HEK293 (cell line): ENCODE measurements around the gene GREB1L.

ENCODE experiments used
- CTCF ChIA-PET: fragments of 350-600 bp; formaldehyde crosslinking; extraction: SDS; loops from one replicate; lab custom pipeline; 2021; ENCODE audit warnings: antibody characterized with exemption; lab: Yijun Ruan, JAX
- POLR2A ChIA-PET: fragments of 300-600 bp; formaldehyde crosslinking; extraction: SDS; loops from one replicate; lab custom pipeline; 2020; ENCODE audit warnings: antibody characterized with exemption, inconsistent platforms; lab: Yijun Ruan, JAX
- H3K27ac ChIP-seq: fragments of 200-500 bp; sonication (Bioruptor generic); 2 replicates; pipeline ENCODE4 v1.5.1; 2014; ENCODE audit warnings: low read depth, low read length, control low read depth, inconsistent platforms; ENCODE audit errors: extremely low read depth
- H3K36me3 ChIP-seq, 2 experiments: fragments of 200-500 bp in 1 of 2; sonication (Bioruptor generic) in 1 of 2; 1 replicate in 1 of 2; 2 replicates in 1 of 2; pipeline ENCODE4 v1.5.1; 2014 to 2017; ENCODE audit warnings: inconsistent platforms in 2 of 2, low read length in 2 of 2; ENCODE audit not compliant: control insufficient read depth in 2 of 2, insufficient read depth in 1 of 2
- H3K4me1 ChIP-seq: fragments of 200-500 bp; sonication (Bioruptor generic); 2 replicates; pipeline ENCODE4 v1.5.1; 2014; ENCODE audit warnings: mild to moderate bottlenecking, low read length, inconsistent platforms; ENCODE audit not compliant: control insufficient read depth, insufficient read depth
- H3K4me3 ChIP-seq: 2 replicates; pipeline ENCODE4 v1.5.1; 2011; ENCODE audit warnings: low read depth, mild to moderate bottlenecking, control low read depth, low read length, moderate library complexity
- H3K9me3 ChIP-seq: fragments of 200-500 bp; sonication (Bioruptor generic); 2 replicates; pipeline ENCODE4 v1.5.1; 2014; ENCODE audit warnings: low read depth, low read length, inconsistent platforms; ENCODE audit not compliant: control insufficient read depth, insufficient read depth
- CTCF ChIP-seq: fragments of 450-650 bp; formaldehyde crosslinking; IDR thresholded peaks from 2 replicates; pipeline ENCODE4 v1.5.1; 2016; ENCODE audit warnings: missing biosample characterization, missing genetic modification characterization
- GLIS1 ChIP-seq: fragments of 450-650 bp; formaldehyde crosslinking; IDR thresholded peaks from 2 replicates; pipeline ENCODE4 v1.5.1; 2016; ENCODE audit warnings: missing biosample characterization, missing genetic modification characterization
- IKZF3 ChIP-seq: fragments of 450-650 bp; IDR thresholded peaks from 2 replicates; pipeline ENCODE4 v1.5.0; 2018; ENCODE audit warnings: missing biosample characterization, mild to moderate bottlenecking, missing genetic modification characterization, moderate library complexity
- KLF8 ChIP-seq: fragments of 450-650 bp; formaldehyde crosslinking; IDR thresholded peaks from 2 replicates; pipeline ENCODE4 v1.5.1; 2016; ENCODE audit warnings: missing biosample characterization, missing genetic modification characterization
- TCF7L2 ChIP-seq: IDR thresholded peaks from 2 replicates; pipeline ENCODE4 v1.6.1; 2011; ENCODE audit warnings: low read depth, mild to moderate bottlenecking, inconsistent platforms, low read length, moderate library complexity, borderline replicate concordance
- ZBTB17 ChIP-seq: fragments of 450-650 bp; formaldehyde crosslinking; IDR thresholded peaks from 2 replicates; pipeline ENCODE4 v1.5.1; 2016; ENCODE audit warnings: missing biosample characterization, missing genetic modification characterization
- ZBTB20 ChIP-seq: fragments of 450-650 bp; formaldehyde crosslinking; IDR thresholded peaks from 2 replicates; pipeline ENCODE4 v1.5.1; 2016; ENCODE audit warnings: missing biosample characterization, missing genetic modification characterization
- ZBTB21 ChIP-seq: fragments of 450-650 bp; formaldehyde crosslinking; IDR thresholded peaks from 2 replicates; pipeline ENCODE4 v1.5.1; 2017; ENCODE audit warnings: missing biosample characterization, missing genetic modification characterization
- ZEB2 ChIP-seq: fragments of 450-650 bp; formaldehyde crosslinking; IDR thresholded peaks from 2 replicates; pipeline ENCODE4 v1.5.1; 2016; ENCODE audit warnings: missing biosample characterization, missing genetic modification characterization
- ZFP37 ChIP-seq: fragments of 450-650 bp; formaldehyde crosslinking; IDR thresholded peaks from 2 replicates; pipeline ENCODE4 v1.5.1; 2016; ENCODE audit warnings: missing biosample characterization, missing genetic modification characterization
- ZNF10 ChIP-seq: fragments of 450-650 bp; formaldehyde crosslinking; IDR thresholded peaks from 2 replicates; pipeline ENCODE4 v1.5.1; 2017; ENCODE audit warnings: missing biosample characterization, missing genetic modification characterization
- ZNF121 ChIP-seq: fragments of 450-650 bp; formaldehyde crosslinking; IDR thresholded peaks from 2 replicates; pipeline ENCODE4 v1.5.1; 2016; ENCODE audit warnings: missing biosample characterization, missing genetic modification characterization
- ZNF140 ChIP-seq: fragments of 450-650 bp; formaldehyde crosslinking; IDR thresholded peaks from 2 replicates; pipeline ENCODE4 v1.5.1; 2016; ENCODE audit warnings: missing biosample characterization, missing genetic modification characterization
- ZNF19 ChIP-seq: fragments of 450-650 bp; formaldehyde crosslinking; IDR thresholded peaks from 2 replicates; pipeline ENCODE4; 2016; ENCODE audit warnings: missing biosample characterization, missing genetic modification characterization, low read depth
- ZNF202 ChIP-seq: fragments of 450-650 bp; formaldehyde crosslinking; IDR thresholded peaks from 2 replicates; pipeline ENCODE4 v1.5.1; 2016; ENCODE audit warnings: missing biosample characterization, missing genetic modification characterization, borderline replicate concordance
- ZNF23 ChIP-seq: fragments of 450-650 bp; formaldehyde crosslinking; IDR thresholded peaks from 2 replicates; pipeline ENCODE4 v1.5.1; 2016; ENCODE audit warnings: missing biosample characterization, missing genetic modification characterization, borderline replicate concordance
- ZNF302 ChIP-seq: fragments of 450-650 bp; formaldehyde crosslinking; IDR thresholded peaks from 2 replicates; pipeline ENCODE4 v1.5.1; 2016; ENCODE audit warnings: missing biosample characterization, missing genetic modification characterization, low read depth
- ZNF449 ChIP-seq: fragments of 450-650 bp; formaldehyde crosslinking; IDR thresholded peaks from 2 replicates; pipeline ENCODE4 v1.5.1; 2017; ENCODE audit warnings: missing biosample characterization, mild to moderate bottlenecking, missing genetic modification characterization, moderate library complexity
- ZNF501 ChIP-seq: fragments of 450-650 bp; formaldehyde crosslinking; IDR thresholded peaks from 2 replicates; pipeline ENCODE4 v1.5.1; 2016; ENCODE audit warnings: missing biosample characterization, missing genetic modification characterization
- ZNF548 ChIP-seq: fragments of 450-650 bp; formaldehyde crosslinking; IDR thresholded peaks from 2 replicates; pipeline ENCODE4 v1.5.1; 2016; ENCODE audit warnings: missing biosample characterization, missing genetic modification characterization
- ZSCAN16 ChIP-seq: fragments of 450-650 bp; formaldehyde crosslinking; IDR thresholded peaks from 2 replicates; pipeline ENCODE4 v1.5.1; 2016; ENCODE audit warnings: missing biosample characterization, missing genetic modification characterization
- TF ChIP-seq, protein P1 (sequence below): fragments of 450-650 bp; formaldehyde crosslinking; IDR thresholded peaks from 2 replicates; pipeline ENCODE4 v1.5.1; 2016; ENCODE audit warnings: missing biosample characterization, missing genetic modification characterization
- TF ChIP-seq, protein P2 (sequence below): fragments of 450-650 bp; formaldehyde crosslinking; IDR thresholded peaks from 2 replicates; pipeline ENCODE4 v1.5.1; 2017; ENCODE audit warnings: missing biosample characterization, missing genetic modification characterization

GREB1L gene

GRCh38 chr18:21305621-21306020 lies 63.6 kb downstream of the GREB1L start:
- H3K4me3 ChIP-seq: no peak overlapping the region
- ChIA-PET POLR2A (no interaction called here), CTCF (interaction anchor here (0.6 kb wide), 1 partner anchor 159 kb away, joined by 3 read pairs; no protein-coding TSS in a partner anchor)
- H3K9me3 ChIP-seq: no peaks in the 10 kb centered on the region
- no peak for TF ChIP-seq ZNF548
- TF ChIP-seq ZNF449: no peak
- TF ChIP-seq ZNF19 (tag by site-specific recombination): no peak
- no peak for TF ChIP-seq ZNF501 (tag by site-specific recombination)
- no peak for TF ChIP-seq ZNF121 (tag by site-specific recombination)
- no peak for TF ChIP-seq ZNF202 (tag by site-specific recombination)
- TF ChIP-seq ZNF302: no peak
- TF ChIP-seq ZFP37: no peak
- TF ChIP-seq ZBTB20 (tag by site-specific recombination): no peak
- no peak for TF ChIP-seq ZBTB17
- TF ChIP-seq KLF8: no peak
- TF ChIP-seq ZNF10 (tag by site-specific recombination): no peak
- TF ChIP-seq TCF7L2: no peak
- TF ChIP-seq, protein P1, sequence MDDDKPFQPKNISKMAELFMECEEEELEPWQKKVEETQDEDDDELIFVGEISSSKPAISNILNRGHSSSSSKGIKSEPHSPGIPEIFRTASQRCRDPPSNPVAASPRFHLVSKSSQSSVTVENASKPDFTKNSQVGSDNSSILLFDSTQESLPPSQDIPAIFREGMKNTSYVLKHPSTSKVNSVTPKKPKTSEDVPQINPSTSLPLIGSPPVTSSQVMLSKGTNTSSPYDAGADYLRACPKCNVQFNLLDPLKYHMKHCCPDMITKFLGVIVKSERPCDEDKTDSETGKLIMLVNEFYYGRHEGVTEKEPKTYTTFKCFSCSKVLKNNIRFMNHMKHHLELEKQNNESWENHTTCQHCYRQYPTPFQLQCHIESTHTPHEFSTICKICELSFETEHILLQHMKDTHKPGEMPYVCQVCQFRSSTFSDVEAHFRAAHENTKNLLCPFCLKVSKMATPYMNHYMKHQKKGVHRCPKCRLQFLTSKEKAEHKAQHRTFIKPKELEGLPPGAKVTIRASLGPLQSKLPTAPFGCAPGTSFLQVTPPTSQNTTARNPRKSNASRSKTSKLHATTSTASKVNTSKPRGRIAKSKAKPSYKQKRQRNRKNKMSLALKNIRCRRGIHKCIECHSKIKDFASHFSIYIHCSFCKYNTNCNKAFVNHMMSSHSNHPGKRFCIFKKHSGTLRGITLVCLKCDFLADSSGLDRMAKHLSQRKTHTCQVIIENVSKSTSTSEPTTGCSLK (tag by site-specific recombination): no peak
- no peak for TF ChIP-seq GLIS1 (tag by site-specific recombination)
- TF ChIP-seq ZNF140 (tag by site-specific recombination): no peak
- TF ChIP-seq ZEB2 (tag by site-specific recombination): no peak
- H3K4me1 ChIP-seq: peaks cover 14% of the 10 kb centered on the region
- H3K27ac ChIP-seq: no peak overlapping the region
- no peaks in the 10 kb centered on the region for H3K36me3 ChIP-seq

- CTCF ChIA-PET: interaction anchor here (0.6 kb wide), 1 partner anchor 158 kb away, joined by 3 read pairs; no protein-coding TSS in a partner anchor
Measured at GRCh38 chr18:21306368-21306767, 64.3 kb downstream of the GREB1L start.

More at GRCh38 chr18:21306368-21306767, 64.3 kb downstream of the GREB1L start:
- POLR2A ChIA-PET: no interaction called here
- peaks cover 13% of the 10 kb centered on the region for H3K4me1 ChIP-seq
- no peaks in the 10 kb centered on the region for H3K9me3 ChIP-seq
- no peak overlapping the region for H3K4me3 ChIP-seq
- no peaks in the 10 kb centered on the region for H3K36me3 ChIP-seq
- TF ChIP-seq, protein P2, sequence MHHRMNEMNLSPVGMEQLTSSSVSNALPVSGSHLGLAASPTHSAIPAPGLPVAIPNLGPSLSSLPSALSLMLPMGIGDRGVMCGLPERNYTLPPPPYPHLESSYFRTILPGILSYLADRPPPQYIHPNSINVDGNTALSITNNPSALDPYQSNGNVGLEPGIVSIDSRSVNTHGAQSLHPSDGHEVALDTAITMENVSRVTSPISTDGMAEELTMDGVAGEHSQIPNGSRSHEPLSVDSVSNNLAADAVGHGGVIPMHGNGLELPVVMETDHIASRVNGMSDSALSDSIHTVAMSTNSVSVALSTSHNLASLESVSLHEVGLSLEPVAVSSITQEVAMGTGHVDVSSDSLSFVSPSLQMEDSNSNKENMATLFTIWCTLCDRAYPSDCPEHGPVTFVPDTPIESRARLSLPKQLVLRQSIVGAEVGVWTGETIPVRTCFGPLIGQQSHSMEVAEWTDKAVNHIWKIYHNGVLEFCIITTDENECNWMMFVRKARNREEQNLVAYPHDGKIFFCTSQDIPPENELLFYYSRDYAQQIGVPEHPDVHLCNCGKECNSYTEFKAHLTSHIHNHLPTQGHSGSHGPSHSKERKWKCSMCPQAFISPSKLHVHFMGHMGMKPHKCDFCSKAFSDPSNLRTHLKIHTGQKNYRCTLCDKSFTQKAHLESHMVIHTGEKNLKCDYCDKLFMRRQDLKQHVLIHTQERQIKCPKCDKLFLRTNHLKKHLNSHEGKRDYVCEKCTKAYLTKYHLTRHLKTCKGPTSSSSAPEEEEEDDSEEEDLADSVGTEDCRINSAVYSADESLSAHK (tag by site-specific recombination): no peak
- no peak for TF ChIP-seq ZNF23 (tag by site-specific recombination)
- TF ChIP-seq ZBTB21 (tag by site-specific recombination): no peak
- TF ChIP-seq CTCF: no peak
- no peak for TF ChIP-seq ZSCAN16
- TF ChIP-seq IKZF3 (tag by site-specific recombination): no peak
- H3K27ac ChIP-seq: no peak overlapping the region
